Psoas muscle (tissue), 8 donors: Measurements from ENCODE around the gene MISP3. TPM values are rescaled to one million over a fixed set of nuclear protein-coding genes. Genes with fewer than 3 reads are reported as not detected.

Experiments
- ATAC-seq, 4 donors: fragments of 200-7000 bp; cut with Tn5 transposase; one replicate each; pipeline ENCODE4 v1.9.1; 2020; ENCODE audit warnings: moderate library complexity in 3 of 4, mild to moderate bottlenecking in 2 of 4
- DNase-seq, 2 donors: peaks; one replicate each; pipeline ENCODE4 v3.0.0-alpha.2; 2020
- H3K27ac ChIP-seq: fragments of 200-600 bp; one replicate; pipeline ENCODE4 v1.8.0; 2022
- H3K27me3 ChIP-seq, 3 donors: fragments of 200-600 bp in 1 of 3; one replicate each; pipeline versions ENCODE4 v1.6.1 to v1.8.0; 2013 to 2022; ENCODE audit warnings: low read length in 2 of 3, mild to moderate bottlenecking in 2 of 3, moderate library complexity in 1 of 3; ENCODE audit not compliant: insufficient read depth in 3 of 3
- H3K36me3 ChIP-seq, 2 donors: fragments of 200-600 bp in 1 of 2; one replicate each; pipeline versions ENCODE4 v1.6.1 to v1.8.0; 2013 to 2022; ENCODE audit warnings: low read depth in 1 of 2, mild to moderate bottlenecking in 1 of 2, moderate library complexity in 1 of 2; ENCODE audit not compliant: insufficient read depth in 1 of 2
- H3K4me1 ChIP-seq: fragments of 200-600 bp; one replicate; pipeline ENCODE4 v1.8.0; 2022
- H3K4me3 ChIP-seq: fragments of 200-600 bp; one replicate; pipeline ENCODE4 v1.8.0; 2022; ENCODE audit warnings: mild to moderate bottlenecking
- H3K9me3 ChIP-seq: fragments of 200-600 bp; one replicate; pipeline ENCODE4 v1.8.0; 2022
- WGBS, 3 donors: extraction: QIAGEN DNeasy Blood & Tissue Kit; methylation state at CpG; one replicate each; pipeline versions ENCODE4 v1.1.6 to v1.1.7; 2013; 5-methylcytosine and 5-hydroxymethylcytosine counted together
- intact Hi-C, 2 donors: fragments of 100-400 bp; cut with DNase I; formaldehyde crosslinking; loops; one replicate each; pipeline versions ENCODE4 v1.11.0 to v1.14.2; 2022
- polyA plus RNA-seq, 3 donors: library from polyadenylated mRNA; stranded (reverse); fragments of 200-250 nt; gene quantifications; one replicate each; pipeline ENCODE4 v1.2.3, GENCODE V29; 2013
- total RNA-seq, 4 donors: library from RNA; stranded (reverse); fragmentation: NEBNext Ultra II Directional in 2 of 4; extraction: Animal tissue kit (Norgen Biotek cat#: 25700) in 2 of 4; gene quantifications; one replicate each; pipeline versions ENCODE4 v1.2.1 to v1.2.4, GENCODE V29; 2021 to 2023
- TF ChIP-seq, protein P1 (sequence below): fragments of 200-600 bp; IDR thresholded peaks from one replicate; pipeline ENCODE4 v1.8.0; 2022; ENCODE audit warnings: antibody characterized with exemption
- donor health status: healthy with polysubstance abuse.
- donor health status: DM: no; HTN: no; CAD: no; lungs with moderate emphysema.
- donor health status: Bipolar disorder and iron deficiency.
- donor health status: healthy.
- donor health status: DM: yes; HTN: yes; CAD: no.
- donor health status: DM: no; HTN: no; CAD: no.
- donor health status: DM: no; HTN: no; CAD: no.
- donor health status: DM: yes; HTN: yes; CAD: no.

Gene MISP3
- total and polyA plus RNA-seq, 7 donors: 1.8 to 15.4 (median 2.8) TPM

DNA sequence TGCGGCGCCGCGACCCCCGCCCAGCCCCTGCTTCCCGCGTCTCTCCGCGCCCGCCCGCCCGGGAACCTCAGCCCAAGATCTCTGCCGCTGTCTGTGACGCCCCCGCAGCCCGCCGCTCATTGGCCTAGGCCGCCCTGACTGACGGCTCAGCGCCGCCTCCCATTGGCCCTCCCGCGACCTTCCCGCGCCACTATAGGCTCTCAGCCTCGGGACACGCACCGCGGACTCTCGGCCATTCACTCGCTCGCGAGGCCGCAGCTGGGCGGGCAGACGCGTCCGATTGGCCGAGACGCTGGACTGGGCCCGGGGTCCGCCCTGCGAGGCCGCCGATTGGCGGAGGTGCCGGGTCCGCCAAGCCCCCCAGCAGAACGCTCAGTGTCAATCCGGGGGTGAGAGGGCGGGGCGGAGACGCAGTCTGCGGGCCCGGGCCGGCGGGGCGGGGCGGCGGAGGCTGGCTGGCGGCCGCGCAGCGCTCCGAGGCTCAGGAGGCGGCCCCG, 45.1 kb downstream of the MISP3 start, which contains the start of gene PRKACA:
PRKACA (minus strand) TSS at position 95 of the 497 bp plus-strand sequence. CDS start 215 bp downstream, outside the sequence.
- Histone ChIP-seq H3K36me3 (no peaks in the 10 kb centered on the region), H3K9me3 (no peaks in the 10 kb centered on the region), H3K4me1 (peaks cover 59% of the 10 kb centered on the region), H3K27me3 (no peaks in the 10 kb centered on the region), H3K27ac (peak within 1 kb of the TSS; percentile 100), H3K4me3 (peak within 1 kb of the TSS; percentile 90)
- ATAC-seq (peak; percentile 72 to 86 (median 78)), DNase-seq (peak; percentile 100)
- intact Hi-C loops: loop anchor here in 1 of 2 donors (5.0 kb wide), 1 partner anchor 35 kb away; no protein-coding TSS in a partner anchor
- WGBS, 3 donors: 0 to 1% (median 0%) methylated on average over 34 to 67 of the region's 67 CpGs
- TF ChIP-seq, protein P1, sequence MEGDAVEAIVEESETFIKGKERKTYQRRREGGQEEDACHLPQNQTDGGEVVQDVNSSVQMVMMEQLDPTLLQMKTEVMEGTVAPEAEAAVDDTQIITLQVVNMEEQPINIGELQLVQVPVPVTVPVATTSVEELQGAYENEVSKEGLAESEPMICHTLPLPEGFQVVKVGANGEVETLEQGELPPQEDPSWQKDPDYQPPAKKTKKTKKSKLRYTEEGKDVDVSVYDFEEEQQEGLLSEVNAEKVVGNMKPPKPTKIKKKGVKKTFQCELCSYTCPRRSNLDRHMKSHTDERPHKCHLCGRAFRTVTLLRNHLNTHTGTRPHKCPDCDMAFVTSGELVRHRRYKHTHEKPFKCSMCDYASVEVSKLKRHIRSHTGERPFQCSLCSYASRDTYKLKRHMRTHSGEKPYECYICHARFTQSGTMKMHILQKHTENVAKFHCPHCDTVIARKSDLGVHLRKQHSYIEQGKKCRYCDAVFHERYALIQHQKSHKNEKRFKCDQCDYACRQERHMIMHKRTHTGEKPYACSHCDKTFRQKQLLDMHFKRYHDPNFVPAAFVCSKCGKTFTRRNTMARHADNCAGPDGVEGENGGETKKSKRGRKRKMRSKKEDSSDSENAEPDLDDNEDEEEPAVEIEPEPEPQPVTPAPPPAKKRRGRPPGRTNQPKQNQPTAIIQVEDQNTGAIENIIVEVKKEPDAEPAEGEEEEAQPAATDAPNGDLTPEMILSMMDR: no peak

DNA sequence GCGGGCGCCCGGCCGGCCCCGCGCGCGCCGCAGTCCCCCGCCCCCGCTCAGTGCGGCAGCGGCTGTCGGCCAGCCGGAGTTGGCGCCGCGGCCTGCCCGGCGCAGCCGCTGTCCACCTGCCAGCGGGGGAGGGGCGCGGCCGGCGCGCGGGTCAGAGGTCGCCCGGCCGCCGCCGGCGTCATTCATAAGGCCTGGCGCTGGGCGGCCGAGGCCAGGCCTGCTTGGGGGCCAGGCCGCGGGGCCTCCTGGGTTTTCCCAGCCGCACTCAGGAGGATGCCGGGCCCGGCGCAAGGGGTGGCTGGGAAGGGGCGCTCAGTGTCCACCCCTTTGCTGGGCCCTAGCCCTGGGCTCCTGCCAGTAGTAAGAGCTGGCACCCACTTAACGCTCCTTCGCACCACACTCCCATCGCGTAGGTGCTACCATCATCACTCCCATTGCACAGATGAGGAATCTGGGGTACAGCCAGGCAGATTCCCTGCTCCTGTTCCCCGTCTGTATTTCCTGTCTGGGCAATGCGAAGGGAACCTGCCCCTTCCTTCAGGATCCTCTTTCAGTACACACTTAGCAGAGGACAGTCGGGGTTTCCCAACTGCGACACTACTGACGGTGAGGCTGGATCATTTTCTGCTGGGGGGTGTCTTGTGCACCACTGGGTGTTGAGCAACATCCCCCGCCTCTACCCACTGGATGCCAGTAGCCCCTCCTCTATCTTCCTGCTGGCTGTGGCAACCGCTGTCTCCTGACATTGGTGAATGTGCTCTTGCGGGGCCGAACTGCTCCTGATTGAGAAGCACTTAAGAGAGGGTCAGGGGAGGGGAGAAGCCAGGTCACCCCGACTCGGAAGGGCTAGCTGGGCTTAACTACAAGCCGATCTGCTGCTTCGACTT, 45.8 kb downstream of the MISP3 start:
- 1 to 2% (median 1%) methylated on average over 23 to 60 of the region's 61 CpGs for WGBS, 3 donors
- H3K4me1 ChIP-seq: peaks cover 52% of the 10 kb centered on the region

DNA sequence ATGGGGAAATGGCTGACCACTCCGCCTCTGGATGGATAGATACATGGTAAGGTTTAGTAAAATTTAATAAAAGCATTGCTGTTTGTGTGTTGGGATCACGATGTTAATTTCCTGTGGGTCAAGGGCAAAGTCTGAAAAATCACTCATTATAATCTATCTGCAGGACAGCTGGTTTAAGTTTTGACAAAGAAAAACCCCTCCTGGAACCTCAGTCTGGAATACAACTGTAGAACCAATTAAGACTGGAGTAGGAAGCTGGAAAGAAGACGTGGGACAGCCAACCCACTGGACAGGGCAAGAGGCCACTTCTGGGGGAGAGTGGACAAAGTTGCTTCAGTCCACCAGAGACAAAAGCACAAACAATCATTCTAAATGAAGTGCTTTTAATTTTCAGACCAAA, 46.6 kb downstream of the MISP3 start:
- Histone ChIP-seq H3K4me1 (peaks cover 46% of the 10 kb centered on the region), H3K36me3 (no peaks in the 10 kb centered on the region), H3K4me3 (peak overlapping the region; percentile 76), H3K27ac (peak overlapping the region; percentile 100), H3K27me3 (no peaks in the 10 kb centered on the region), H3K9me3 (no peaks in the 10 kb centered on the region)
- intact Hi-C loops: loop anchor here in 1 of 2 donors (5.0 kb wide), 1 partner anchor 37 kb away; no protein-coding TSS in a partner anchor
- DNase-seq (no peak), ATAC-seq (no peak)
- TF ChIP-seq, protein P1: no peak
- 15 to 24% (median 18%) methylated on average over 3 of the region's 3 CpGs for WGBS, 3 donors

More for the DNA sequence above, 45.8 kb downstream of the MISP3 start:
- Histone ChIP-seq H3K9me3 (no peaks in the 10 kb centered on the region), H3K36me3 (no peaks in the 10 kb centered on the region), H3K27ac (peak overlapping the region; percentile 100), H3K27me3 (no peaks in the 10 kb centered on the region), H3K4me3 (peak overlapping the region; percentile 76)
- TF ChIP-seq, protein P1: no peak
- peak; percentile 66 to 74 (median 72) for ATAC-seq
- intact Hi-C loops: loop anchor here in 1 of 2 donors (5.0 kb wide), 1 partner anchor 36 kb away; no protein-coding TSS in a partner anchor
- DNase-seq: peak; percentile 93 to 94

DNA sequence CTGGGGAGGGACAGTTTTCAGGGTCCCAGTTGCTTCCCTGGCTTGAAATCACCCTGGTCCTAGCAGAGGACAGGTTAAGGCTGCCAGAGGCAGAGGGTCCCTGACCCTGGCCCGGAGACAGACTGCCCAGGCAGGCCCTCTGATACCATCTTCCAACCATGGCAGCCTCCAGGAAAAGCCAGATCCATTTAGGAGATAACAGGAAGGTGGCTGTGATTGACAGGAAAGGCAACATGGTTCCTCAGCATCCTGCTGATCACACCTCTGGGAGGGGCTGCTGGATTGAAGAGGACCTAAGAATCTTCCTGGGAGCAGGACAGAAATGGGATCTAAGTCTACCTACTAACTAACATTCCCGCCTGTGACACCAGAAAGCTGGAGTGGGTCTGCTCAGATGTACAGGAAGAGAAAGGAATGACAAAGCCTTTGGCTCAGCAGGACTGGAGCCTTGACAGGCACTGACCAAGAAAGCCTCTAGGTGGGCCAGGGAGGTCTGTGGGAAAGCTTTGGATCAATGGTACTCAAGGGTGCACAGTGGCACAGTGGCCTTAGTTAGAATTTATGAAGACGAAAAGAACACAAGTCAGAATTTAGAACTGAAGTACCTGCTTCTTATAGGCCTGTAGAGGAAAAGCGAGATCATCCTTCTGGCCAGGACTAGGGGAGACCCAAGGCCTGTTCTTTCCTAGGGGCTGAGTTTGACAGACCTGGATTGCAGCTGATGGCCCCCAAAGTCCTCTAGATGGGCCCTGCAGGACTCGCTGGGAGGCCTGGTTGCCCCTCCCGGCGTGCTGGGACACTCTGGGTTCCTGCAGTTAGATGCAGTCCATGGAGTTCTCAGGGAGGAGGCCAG, 47.3 kb downstream of the MISP3 start:
- H3K9me3 ChIP-seq: no peaks in the 10 kb centered on the region

More for the DNA sequence above, 47.3 kb downstream of the MISP3 start:
- intact Hi-C loops: loop anchor here in 1 of 2 donors (5.0 kb wide), 1 partner anchor 38 kb away; no protein-coding TSS in a partner anchor
- H3K4me1 ChIP-seq: peaks cover 39% of the 10 kb centered on the region
- H3K4me3 ChIP-seq: peak overlapping the region; percentile 76
- ATAC-seq (no peak), DNase-seq (no peak)
- 84 to 93% (median 87%) methylated on average over 7 of the region's 7 CpGs for WGBS, 3 donors
- H3K36me3 ChIP-seq: no peaks in the 10 kb centered on the region
- TF ChIP-seq, protein P1: no peak
- H3K27me3 ChIP-seq: no peaks in the 10 kb centered on the region
- peak overlapping the region; percentile 100 for H3K27ac ChIP-seq
